HCT116 (cell line): Measurements from ENCODE around the gene GPT2.

Experiments
- CEBPB ChIP-seq: IDR thresholded peaks from 2 replicates; pipeline ENCODE4 v1.6.1; 2012; ENCODE audit warnings: low read depth
- CTCF ChIP-seq, 3 experiments: fragments of 200-600 bp in 1 of 3; sonication (generic) in 1 of 3; IDR thresholded peaks in 2 of 3; conservative IDR thresholded peaks in 1 of 3; 2 replicates each; pipeline ENCODE4 v1.5.1; 2012 to 2017; ENCODE audit warnings: low read depth in 2 of 3, low read length in 2 of 3, antibody characterized with exemption in 1 of 3, borderline replicate concordance in 1 of 3, control low read depth in 1 of 3, mild to moderate bottlenecking in 1 of 3, mixed read lengths in 1 of 3, mixed run types in 1 of 3, moderate library complexity in 1 of 3; ENCODE audit not compliant: insufficient read depth in 1 of 3
- EGR1 ChIP-seq: IDR thresholded peaks from 2 replicates; pipeline ENCODE4 v1.6.1; 2012; ENCODE audit warnings: low read depth
- EZH2 ChIP-seq: fragments of 200-600 bp; sonication (generic); IDR thresholded peaks from 2 replicates; pipeline ENCODE4 v1.6.1; 2017; ENCODE audit warnings: antibody characterized with exemption, mixed run types
- EZH2phosphoT487 ChIP-seq: fragments of 200-600 bp; IDR thresholded peaks from 2 replicates; pipeline ENCODE4 v1.6.1; 2018; ENCODE audit warnings: antibody characterized with exemption, borderline replicate concordance
- MAX ChIP-seq: IDR thresholded peaks from 2 replicates; pipeline ENCODE4 v1.6.1; 2012
- POLR2A ChIP-seq: IDR thresholded peaks from 2 replicates; pipeline ENCODE4 v1.7.0; 2011; ENCODE audit warnings: borderline replicate concordance; ENCODE audit not compliant: insufficient read depth, insufficient read length; ENCODE audit errors: extremely low read depth
- POLR2AphosphoS5 ChIP-seq: IDR thresholded peaks from 2 replicates; pipeline ENCODE4 v1.6.1; 2011; ENCODE audit warnings: mild to moderate bottlenecking, low read depth, low read length, moderate library complexity
- RAD21 ChIP-seq: IDR thresholded peaks from 2 replicates; pipeline ENCODE4 v1.6.1; 2012; ENCODE audit warnings: low read depth, mild to moderate bottlenecking
- REST ChIP-seq: IDR thresholded peaks from 2 replicates; pipeline ENCODE4 v1.6.1; 2012; ENCODE audit warnings: low read depth
- SP1 ChIP-seq: IDR thresholded peaks from 2 replicates; pipeline ENCODE4 v1.6.1; 2012; ENCODE audit warnings: low read depth
- SRF ChIP-seq: IDR thresholded peaks from 2 replicates; pipeline ENCODE4 v1.6.1; 2012; ENCODE audit warnings: low read depth

GRCh38 chr16:46894036-46894672, 10.0 kb downstream of the GPT2 start:
- no peak for TF ChIP-seq POLR2AphosphoS5
- TF ChIP-seq CEBPB, result no peak
- no peak for TF ChIP-seq POLR2A
- TF ChIP-seq REST, result no peak
- no peak for TF ChIP-seq MAX
- no peak for TF ChIP-seq EGR1
- TF ChIP-seq CTCF (IDR thresholded peaks at IDR 0.05 in 2 of 3, conservative IDR thresholded peaks at IDR 0.05 in 1 of 3; ENCODE audit: borderline replicate concordance in 1 of 3, insufficient read depth in 1 of 3, low read depth in 2 of 3, low read length in 2 of 3), result no peak
- no peak for TF ChIP-seq EZH2phosphoT487
- TF ChIP-seq SRF, result no peak
- TF ChIP-seq SP1, result no peak
- no peak for TF ChIP-seq EZH2
- no peak for TF ChIP-seq RAD21
